Psoas muscle (tissue), 8 donors: ENCODE data around the gene OTOG. TPM values are rescaled to one million over a fixed set of nuclear protein-coding genes. Genes with fewer than 3 reads are reported as not detected.
A peak's percentile ranks its signal among the peaks of the same experiment; 100 is the strongest.

Experiments used
- ATAC-seq, 4 donors: fragments of 200-7000 bp; cut with Tn5 transposase; one replicate each; pipeline ENCODE4 v1.9.1; 2020; ENCODE audit warnings: moderate library complexity in 3 of 4, mild to moderate bottlenecking in 2 of 4
- DNase-seq, 2 donors: peaks; one replicate each; pipeline ENCODE4 v3.0.0-alpha.2; 2020
- H3K27ac ChIP-seq: fragments of 200-600 bp; one replicate; pipeline ENCODE4 v1.8.0; 2022
- H3K27me3 ChIP-seq, 3 donors: fragments of 200-600 bp in 1 of 3; one replicate each; pipeline versions ENCODE4 v1.6.1 to v1.8.0; 2013 to 2022; ENCODE audit warnings: low read length in 2 of 3, mild to moderate bottlenecking in 2 of 3, moderate library complexity in 1 of 3; ENCODE audit not compliant: insufficient read depth in 3 of 3
- H3K36me3 ChIP-seq, 2 donors: fragments of 200-600 bp in 1 of 2; one replicate each; pipeline versions ENCODE4 v1.6.1 to v1.8.0; 2013 to 2022; ENCODE audit warnings: low read depth in 1 of 2, mild to moderate bottlenecking in 1 of 2, moderate library complexity in 1 of 2; ENCODE audit not compliant: insufficient read depth in 1 of 2
- H3K4me1 ChIP-seq: fragments of 200-600 bp; one replicate; pipeline ENCODE4 v1.8.0; 2022
- H3K4me3 ChIP-seq: fragments of 200-600 bp; one replicate; pipeline ENCODE4 v1.8.0; 2022; ENCODE audit warnings: mild to moderate bottlenecking
- H3K9me3 ChIP-seq: fragments of 200-600 bp; one replicate; pipeline ENCODE4 v1.8.0; 2022
- CTCF ChIP-seq: fragments of 200-600 bp; IDR thresholded peaks from one replicate; pipeline ENCODE4 v1.8.0; 2022; ENCODE audit warnings: antibody characterized with exemption
- WGBS, 3 donors: extraction: QIAGEN DNeasy Blood & Tissue Kit; methylation state at CpG; one replicate each; pipeline versions ENCODE4 v1.1.6 to v1.1.7; 2013; 5-methylcytosine and 5-hydroxymethylcytosine counted together
- intact Hi-C, 2 donors: fragments of 100-400 bp; cut with DNase I; formaldehyde crosslinking; loops; one replicate each; pipeline versions ENCODE4 v1.11.0 to v1.14.2; 2022
- polyA plus RNA-seq, 3 donors: library from polyadenylated mRNA; stranded (reverse); fragments of 200-250 nt; gene quantifications; one replicate each; pipeline ENCODE4 v1.2.3, GENCODE V29; 2013
- total RNA-seq, 4 donors: library from RNA; stranded (reverse); fragmentation: NEBNext Ultra II Directional in 2 of 4; extraction: Animal tissue kit (Norgen Biotek cat#: 25700) in 2 of 4; gene quantifications; one replicate each; pipeline versions ENCODE4 v1.2.1 to v1.2.4, GENCODE V29; 2021 to 2023
- donor health status: healthy with polysubstance abuse.
- donor health status: DM: no; HTN: no; CAD: no; lungs with moderate emphysema.
- donor health status: Bipolar disorder and iron deficiency.
- donor health status: healthy.
- donor health status: DM: yes; HTN: yes; CAD: no.
- donor health status: DM: no; HTN: no; CAD: no.
- donor health status: DM: no; HTN: no; CAD: no.
- donor health status: DM: yes; HTN: yes; CAD: no.

The OTOG gene
- total and polyA plus RNA-seq, 7 donors: not detected

DNA sequence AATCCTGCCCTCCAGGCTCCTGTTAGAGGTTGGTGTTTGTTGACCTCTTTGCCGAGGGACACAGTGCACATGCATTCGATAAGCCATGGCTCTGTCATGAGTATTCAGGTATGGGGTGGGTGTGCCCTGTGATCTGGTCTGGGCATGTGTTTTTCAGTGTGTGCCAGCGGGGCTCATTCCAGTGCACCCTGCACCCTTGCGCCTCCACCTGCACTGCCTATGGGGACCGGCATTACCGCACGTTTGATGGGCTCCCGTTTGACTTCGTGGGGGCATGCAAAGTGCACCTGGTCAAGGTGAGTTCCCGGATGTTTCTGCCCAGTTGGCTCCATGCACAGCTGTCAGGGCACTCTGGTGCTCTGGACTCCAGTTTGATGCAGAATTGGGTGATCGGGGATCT lies 44.2 kb downstream of the OTOG start:
- no peaks in the 10 kb centered on the region for H3K4me1 ChIP-seq
- DNase-seq (peak in 1 of 2 donors; percentile 35), ATAC-seq (no peak)
- no peaks in the 10 kb centered on the region for H3K36me3 ChIP-seq
- intact Hi-C loops: no loop called here
- no peaks in the 10 kb centered on the region for H3K9me3 ChIP-seq
- H3K4me3 ChIP-seq: no peak overlapping the region
- TF ChIP-seq CTCF: no peak
- WGBS, 3 donors: 80 to 91% (median 84%) methylated on average over 11 of the region's 11 CpGs
- peaks cover 0 to 10% (median 0%) of the 10 kb centered on the region in 3 donors for H3K27me3 ChIP-seq
- H3K27ac ChIP-seq: no peak overlapping the region

DNA sequence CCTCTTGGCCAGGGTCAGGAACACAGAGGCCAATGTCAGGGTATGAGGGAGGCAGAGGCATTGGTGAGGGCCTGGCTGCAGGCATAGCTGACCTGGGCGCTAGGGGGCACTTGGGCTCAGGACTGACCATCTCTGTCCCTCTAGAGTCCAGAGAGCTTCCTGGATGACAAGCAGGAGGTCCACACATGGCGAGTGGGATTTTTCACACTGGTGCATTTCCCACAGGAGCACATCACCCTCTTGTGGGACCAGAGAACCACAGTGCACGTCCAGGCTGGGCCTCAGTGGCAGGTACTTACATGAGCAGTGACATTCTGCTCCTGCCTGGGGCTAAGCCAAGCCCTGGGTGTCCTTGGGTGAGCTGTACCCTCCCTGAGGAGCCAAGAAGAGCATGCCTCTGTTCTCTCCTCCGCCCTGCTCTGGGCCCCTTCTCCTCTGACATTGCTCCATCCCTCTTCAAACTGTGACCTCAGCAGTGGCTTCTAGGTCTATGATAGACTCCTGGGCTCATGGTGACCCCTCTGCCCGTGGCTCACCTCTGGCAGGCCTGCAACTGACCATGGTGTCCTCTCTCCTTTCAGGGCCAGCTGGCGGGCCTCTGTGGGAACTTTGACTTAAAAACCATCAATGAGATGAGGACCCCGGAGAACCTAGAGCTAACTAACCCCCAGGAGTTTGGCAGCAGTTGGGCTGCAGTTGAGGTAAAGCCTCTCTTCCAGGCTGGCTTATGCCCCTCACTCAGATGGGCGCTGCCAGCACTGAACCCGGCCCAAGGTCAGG lies 46.6 kb downstream of the OTOG start:
- Histone ChIP-seq H3K27me3 (peaks cover 0 to 10% (median 0%) of the 10 kb centered on the region in 3 donors), H3K36me3 (no peaks in the 10 kb centered on the region), H3K4me3 (no peak overlapping the region), H3K4me1 (no peaks in the 10 kb centered on the region), H3K27ac (no peak overlapping the region), H3K9me3 (no peaks in the 10 kb centered on the region)
- TF ChIP-seq CTCF: no peak
- DNase-seq (no peak), ATAC-seq (no peak)
- intact Hi-C loops: no loop called here
- WGBS, 3 donors: 71 to 86% (median 79%) methylated on average over 9 of the region's 9 CpGs

GRCh38 chr11:17594686-17595192 lies 47.7 kb downstream of the OTOG start:
- peaks cover 0 to 10% (median 0%) of the 10 kb centered on the region in 3 donors for H3K27me3 ChIP-seq
- 84 to 90% (median 88%) methylated on average over 5 of the region's 5 CpGs for WGBS, 3 donors
- ATAC-seq (no peak), DNase-seq (no peak)
- no peak overlapping the region for H3K4me3 ChIP-seq
- no peaks in the 10 kb centered on the region for H3K9me3 ChIP-seq
- H3K27ac ChIP-seq: no peak overlapping the region
- TF ChIP-seq CTCF: no peak
- no peaks in the 10 kb centered on the region for H3K4me1 ChIP-seq
- H3K36me3 ChIP-seq: no peaks in the 10 kb centered on the region
- intact Hi-C loops: loop anchor here in 1 of 2 donors (5.0 kb wide), 2 partner anchors 128 to 388 kb away; no protein-coding TSS in a partner anchor

DNA sequence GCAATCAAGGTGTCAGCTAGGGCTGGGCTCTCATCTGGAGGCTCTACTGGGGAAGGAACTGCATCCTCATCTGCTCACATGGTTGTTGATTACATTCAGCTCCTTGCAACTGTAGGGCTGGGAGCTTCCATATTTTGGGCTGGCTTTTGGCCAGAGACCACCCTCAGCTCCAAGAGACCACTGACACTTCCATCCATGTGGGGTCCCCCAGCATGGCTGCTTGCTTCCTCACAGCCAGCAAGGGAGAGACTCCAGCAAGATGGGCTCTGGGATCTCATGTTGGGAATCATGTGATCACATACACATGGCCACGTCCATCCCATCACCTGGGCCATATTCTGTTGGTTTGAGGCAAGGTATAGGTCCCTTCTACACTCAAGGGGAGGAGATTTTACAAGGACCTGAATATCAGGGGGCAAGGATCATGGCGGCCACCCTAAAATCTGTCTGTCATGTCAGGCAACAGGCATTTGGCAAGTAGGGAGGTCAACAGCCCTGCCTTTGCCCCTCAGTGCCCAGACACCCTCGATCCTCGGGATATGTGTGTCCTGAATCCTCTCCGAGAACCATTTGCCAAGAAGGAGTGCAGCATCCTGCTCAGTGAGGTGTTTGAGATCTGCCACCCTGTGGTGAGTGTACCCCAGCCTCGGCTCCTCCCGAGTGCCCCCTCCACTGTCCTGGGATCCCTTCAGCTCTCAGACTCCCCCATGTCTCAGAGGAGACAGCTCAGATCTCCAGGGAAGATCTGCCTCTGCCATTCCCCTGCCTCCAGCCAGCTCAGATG lies 48.7 kb downstream of the OTOG start:
- intact Hi-C loops: loop anchor here in 1 of 2 donors (5.0 kb wide), 2 partner anchors 127 to 387 kb away; no protein-coding TSS in a partner anchor
- no peak for DNase-seq
- 82 to 84% (median 84%) methylated on average over 7 of the region's 7 CpGs for WGBS, 3 donors

More for the DNA sequence above, 48.7 kb downstream of the OTOG start:
- no peak overlapping the region for H3K4me3 ChIP-seq
- no peaks in the 10 kb centered on the region for H3K9me3 ChIP-seq
- no peak for ATAC-seq
- H3K4me1 ChIP-seq: no peaks in the 10 kb centered on the region
- H3K27ac ChIP-seq: no peak overlapping the region
- TF ChIP-seq CTCF: no peak
- peaks cover 0 to 3% (median 0%) of the 10 kb centered on the region in 3 donors for H3K27me3 ChIP-seq
- no peaks in the 10 kb centered on the region for H3K36me3 ChIP-seq
